Mesenchymal stem cell (in vitro differentiated cells and primary cell): ENCODE measurements around the gene CD79A.

ENCODE experiments used
- DNase-seq: peaks from one replicate; pipeline ENCODE4 v3.0.0-alpha.2; 2013
- H2AFZ ChIP-seq: one replicate; pipeline ENCODE4 v1.6.1; 2013; ENCODE audit warnings: low read depth, mild to moderate bottlenecking, control low read depth, inconsistent platforms, low read length, moderate library complexity
- H2AK5ac ChIP-seq: 2 replicates; pipeline ENCODE4 v1.6.1; 2013; ENCODE audit warnings: low read length, moderate library complexity, mild to moderate bottlenecking, inconsistent platforms; ENCODE audit not compliant: severe bottlenecking
- H2BK120ac ChIP-seq: one replicate; pipeline ENCODE4 v1.6.1; 2013; ENCODE audit warnings: low read depth, mild to moderate bottlenecking, inconsistent platforms, low read length, moderate library complexity
- H2BK12ac ChIP-seq, 2 experiments: one replicate each; pipeline ENCODE4 v1.6.1; 2013; ENCODE audit warnings: inconsistent platforms in 2 of 2, low read length in 2 of 2, mild to moderate bottlenecking in 2 of 2, moderate library complexity in 2 of 2, control low read depth in 1 of 2
- H2BK15ac ChIP-seq: one replicate; pipeline ENCODE4 v1.6.1; 2013; ENCODE audit warnings: mild to moderate bottlenecking, low read depth, inconsistent platforms; ENCODE audit not compliant: poor library complexity, severe bottlenecking
- H2BK5ac ChIP-seq: 2 replicates; pipeline ENCODE4 v1.6.1; 2013; ENCODE audit warnings: low read depth, mild to moderate bottlenecking, low read length, control low read depth, inconsistent platforms; ENCODE audit not compliant: poor library complexity, severe bottlenecking
- H3K14ac ChIP-seq, 2 experiments: one replicate each; pipeline ENCODE4 v1.6.1; 2013; ENCODE audit warnings: inconsistent platforms in 2 of 2, low read length in 2 of 2, control low read depth in 1 of 2, mild to moderate bottlenecking in 1 of 2, moderate library complexity in 1 of 2
- H3K18ac ChIP-seq, 2 experiments: one replicate each; pipeline ENCODE4 v1.6.1; 2013; ENCODE audit warnings: inconsistent platforms in 2 of 2, low read length in 2 of 2, control low read depth in 1 of 2, low read depth in 1 of 2, mild to moderate bottlenecking in 1 of 2
- H3K23ac ChIP-seq, 2 experiments: one replicate each; pipeline ENCODE4 v1.6.1; 2013; ENCODE audit warnings: inconsistent platforms in 2 of 2, low read length in 2 of 2, mild to moderate bottlenecking in 2 of 2, moderate library complexity in 2 of 2, control low read depth in 1 of 2
- H3K27ac ChIP-seq: 2 replicates; pipeline ENCODE4 v1.5.1; 2013; ENCODE audit warnings: mild to moderate bottlenecking, moderate library complexity, low read length, control low read depth, inconsistent platforms; ENCODE audit not compliant: poor library complexity, severe bottlenecking
- H3K27me3 ChIP-seq, 2 experiments: 2 replicates each; pipeline versions ENCODE4 v1.6.1 to v1.7.0; 2013; ENCODE audit warnings: low read length in 2 of 2, mild to moderate bottlenecking in 2 of 2, moderate library complexity in 2 of 2, control low read depth in 1 of 2, inconsistent platforms in 1 of 2; ENCODE audit not compliant: control insufficient read depth in 1 of 2, insufficient read depth in 1 of 2
- H3K36me3 ChIP-seq, 2 experiments: 2 replicates each; pipeline versions ENCODE4 v1.6.1 to v1.7.0; 2013; ENCODE audit warnings: low read length in 2 of 2, control low read depth in 1 of 2, inconsistent platforms in 1 of 2, low read depth in 1 of 2, mild to moderate bottlenecking in 1 of 2; ENCODE audit not compliant: insufficient read depth in 2 of 2, control insufficient read depth in 1 of 2
- H3K4ac ChIP-seq, 2 experiments: one replicate each; pipeline ENCODE4 v1.6.1; 2013; ENCODE audit warnings: inconsistent platforms in 2 of 2, low read length in 2 of 2, mild to moderate bottlenecking in 2 of 2, moderate library complexity in 2 of 2, control low read depth in 1 of 2, low read depth in 1 of 2
- H3K4me1 ChIP-seq: 2 replicates; pipeline ENCODE4 v1.6.1; 2013; ENCODE audit warnings: low read depth, low read length, control low read depth; ENCODE audit not compliant: control insufficient read depth, insufficient read depth
- H3K4me2 ChIP-seq: 2 replicates; pipeline ENCODE4 v1.6.1; 2013; ENCODE audit warnings: low read length, mild to moderate bottlenecking, inconsistent platforms; ENCODE audit not compliant: poor library complexity, severe bottlenecking
- H3K4me3 ChIP-seq, 2 experiments: 2 replicates each; pipeline versions ENCODE4 v1.5.1 to v1.7.0; 2013; ENCODE audit warnings: low read length in 2 of 2, mild to moderate bottlenecking in 2 of 2, control low read depth in 1 of 2, low read depth in 1 of 2; ENCODE audit not compliant: insufficient read depth in 1 of 2
- H3K79me1 ChIP-seq: replicated peaks from 2 replicates; pipeline ENCODE4 v1.6.1; 2013; ENCODE audit warnings: mild to moderate bottlenecking, control low read depth, low read length, inconsistent platforms; ENCODE audit not compliant: poor library complexity, severe bottlenecking
- H3K9ac ChIP-seq: 2 replicates; pipeline ENCODE4 v1.7.0; 2013; ENCODE audit warnings: mild to moderate bottlenecking, low read length, moderate library complexity
- H3K9me3 ChIP-seq: 2 replicates; pipeline ENCODE4 v1.7.0; 2013; ENCODE audit warnings: mild to moderate bottlenecking, low read length; ENCODE audit not compliant: control insufficient read depth
- H4K8ac ChIP-seq: one replicate; pipeline ENCODE4 v1.6.1; 2013; ENCODE audit warnings: inconsistent platforms, mild to moderate bottlenecking, low read length, moderate library complexity
- H4K91ac ChIP-seq: one replicate; pipeline ENCODE4 v1.6.1; 2013; ENCODE audit warnings: mild to moderate bottlenecking, low read length, inconsistent platforms
- WGBS: methylation state at CpG from one replicate; pipeline ENCODE4 v1.1.7; 2013; ENCODE audit warnings: mixed read lengths; 5-methylcytosine and 5-hydroxymethylcytosine counted together

CD79A gene

GRCh38 chr19:41920882-41921576, 44.0 kb downstream of the CD79A start:
- no peak overlapping the region for H2AFZ ChIP-seq
- H3K4me2 ChIP-seq, result no peak overlapping the region
- no peak overlapping the region for H4K8ac ChIP-seq
- H3K36me3 ChIP-seq, result no peaks in the 10 kb centered on the region
- H4K91ac ChIP-seq, result no peak overlapping the region
- H3K9me3 ChIP-seq, result peaks cover 2% of the 10 kb centered on the region
- no peak overlapping the region for H3K4me3 ChIP-seq
- no peak overlapping the region for H3K14ac ChIP-seq
- H2BK12ac ChIP-seq, result no peak overlapping the region
- no peak overlapping the region for H3K27ac ChIP-seq
- H2BK120ac ChIP-seq, result no peak overlapping the region
- H3K18ac ChIP-seq, result no peak overlapping the region
- H2AK5ac ChIP-seq, result no peak overlapping the region
- no peaks in the 10 kb centered on the region for H3K4me1 ChIP-seq
- H3K27me3 ChIP-seq, result peaks cover 79 to 88% of the 10 kb centered on the region in 2 experiments
- H3K4ac ChIP-seq, result no peak overlapping the region
- no peak overlapping the region for H3K9ac ChIP-seq
- no peak overlapping the region for H2BK5ac ChIP-seq
- no peaks in the 10 kb centered on the region for H3K79me1 ChIP-seq
- H3K23ac ChIP-seq, result peak overlapping the region in 1 of 2 experiments; percentile 10
- DNase-seq, result no peak
- no peak overlapping the region for H2BK15ac ChIP-seq
- 23% methylated on average over 25 of the region's 26 CpGs for WGBS

GRCh38 chr19:41921577-41922576, 44.8 kb downstream of the CD79A start:
- H3K9ac ChIP-seq, result no peak overlapping the region

GRCh38 chr19:41922585-41922984, 45.5 kb downstream of the CD79A start:
- H3K27me3 ChIP-seq, result peaks cover 81 to 88% of the 10 kb centered on the region in 2 experiments
- no peak overlapping the region for H3K23ac ChIP-seq
- H2AK5ac ChIP-seq, result no peak overlapping the region
- no peak overlapping the region for H3K9ac ChIP-seq
- peaks cover 6% of the 10 kb centered on the region for H3K9me3 ChIP-seq
- H3K27ac ChIP-seq, result no peak overlapping the region
- no peak overlapping the region for H3K18ac ChIP-seq
- no peak overlapping the region for H3K4me3 ChIP-seq
- no peak overlapping the region for H4K8ac ChIP-seq
- H2BK120ac ChIP-seq, result no peak overlapping the region
- H2AFZ ChIP-seq, result no peak overlapping the region
- H3K4ac ChIP-seq, result no peak overlapping the region
- no peak for DNase-seq
- 9% methylated on average over 6 of the region's 18 CpGs for WGBS
- H4K91ac ChIP-seq, result no peak overlapping the region
- H3K4me1 ChIP-seq, result peaks cover under 1% of the 10 kb centered on the region
- H3K4me2 ChIP-seq, result no peak overlapping the region
- no peaks in the 10 kb centered on the region for H3K79me1 ChIP-seq
- no peak overlapping the region for H2BK15ac ChIP-seq
- H2BK12ac ChIP-seq, result no peak overlapping the region
- no peak overlapping the region for H2BK5ac ChIP-seq
- no peaks in the 10 kb centered on the region for H3K36me3 ChIP-seq
- H3K14ac ChIP-seq, result no peak overlapping the region

More at GRCh38 chr19:41921577-41922576, 44.8 kb downstream of the CD79A start:
- Histone ChIP-seq H3K4me3 (no peak overlapping the region), H4K91ac (no peak overlapping the region), H2BK15ac (no peak overlapping the region), H3K23ac (no peak overlapping the region), H3K36me3 (no peaks in the 10 kb centered on the region), H2AK5ac (no peak overlapping the region), H3K18ac (no peak overlapping the region), H3K27me3 (peaks cover 79 to 87% of the 10 kb centered on the region in 2 experiments), H3K4me2 (no peak overlapping the region), H3K4ac (no peak overlapping the region), H3K14ac (no peak overlapping the region), H2BK12ac (no peak overlapping the region), H4K8ac (no peak overlapping the region), H3K27ac (no peak overlapping the region), H3K79me1 (no peaks in the 10 kb centered on the region), H2AFZ (no peak overlapping the region), H2BK120ac (no peak overlapping the region), H3K9me3 (peaks cover 6% of the 10 kb centered on the region), H2BK5ac (no peak overlapping the region), H3K4me1 (no peaks in the 10 kb centered on the region)
- WGBS, result 14% methylated on average over 17 of the region's 22 CpGs
- no peak for DNase-seq
